ENCODE results near the gene DEPP1. TPM values are rescaled to one million over a fixed set of nuclear protein-coding genes. Genes with fewer than 3 reads are reported as not detected.
A peak's percentile ranks its signal among the peaks of the same experiment; 100 is the strongest.

DEPP1 gene
- total and polyA plus RNA-seq, 7 donors = 16.0 to 294 (median 53.7) TPM

- peaks cover 0 to 42% (median 27%) of the 10 kb centered on the region in 4 donors for H3K4me1 ChIP-seq
- H3K36me3 ChIP-seq = peaks cover 3 to 35% (median 11%) of the 10 kb centered on the region in 4 donors
- no peaks in the 10 kb centered on the region for H3K27me3 ChIP-seq
- H3K9me3 ChIP-seq = no peaks in the 10 kb centered on the region
- peak overlapping the region in 1 of 4 donors; percentile 93 for H3K27ac ChIP-seq
- TF ChIP-seq POLR2AphosphoS5 (IDR thresholded peaks at IDR 0.05) = no peak
- TF ChIP-seq CTCF (IDR thresholded peaks at IDR 0.05) = no peak
- TF ChIP-seq EP300 (IDR thresholded peaks at IDR 0.05) = no peak
- no peak for TF ChIP-seq POLR2A (IDR thresholded peaks at IDR 0.05)
- H3K4me3 ChIP-seq = no peak overlapping the region
- no peak for DNase-seq
- intact Hi-C loops (cut with DNase I) = no loop called here
- 97% methylated on average over 9 of the region's 9 CpGs for WGBS, 2 donors
Observed at GRCh38 chr10:44969854-44970253, 8.8 kb downstream of the DEPP1 start.

- H3K27me3 ChIP-seq = no peaks in the 10 kb centered on the region
- H3K36me3 ChIP-seq = peaks cover 3 to 35% (median 11%) of the 10 kb centered on the region in 4 donors
- H3K27ac ChIP-seq = peak overlapping the region; percentile 58 to 93 (median 75)
- intact Hi-C loops (cut with DNase I) = no loop called here
- no peak for TF ChIP-seq CTCF (IDR thresholded peaks at IDR 0.05)
- no peak for TF ChIP-seq EP300 (IDR thresholded peaks at IDR 0.05)
- no peak for TF ChIP-seq POLR2AphosphoS5 (IDR thresholded peaks at IDR 0.05)
- TF ChIP-seq POLR2A (IDR thresholded peaks at IDR 0.05) = no peak
- peak; percentile 62 for DNase-seq
- H3K4me1 ChIP-seq = peaks cover 0 to 42% (median 24%) of the 10 kb centered on the region in 4 donors
- peak overlapping the region in 1 of 4 donors; percentile 8 for H3K4me3 ChIP-seq
- 64 to 85% methylated on average over 11 of the region's 11 CpGs for WGBS, 2 donors
- H3K9me3 ChIP-seq = no peaks in the 10 kb centered on the region
Observed at GRCh38 chr10:44968500-44969400, 9.9 kb downstream of the DEPP1 start.

- 39 to 74% methylated on average over 3 of the region's 3 CpGs for WGBS, 2 donors
- TF ChIP-seq CTCF (IDR thresholded peaks at IDR 0.05) = no peak
- TF ChIP-seq POLR2AphosphoS5 (IDR thresholded peaks at IDR 0.05) = peak in 1 of 4 donors; percentile 39
- no peak for TF ChIP-seq EP300 (IDR thresholded peaks at IDR 0.05)
- no peak for TF ChIP-seq POLR2A (IDR thresholded peaks at IDR 0.05)
- Histone ChIP-seq H3K4me3 (peak overlapping the region in 1 of 4 donors; percentile 8), H3K9me3 (no peaks in the 10 kb centered on the region), H3K36me3 (peaks cover 3 to 34% (median 11%) of the 10 kb centered on the region in 4 donors), H3K4me1 (peaks cover 0 to 47% (median 19%) of the 10 kb centered on the region in 4 donors), H3K27ac (peak overlapping the region; percentile 58 to 93 (median 75)), H3K27me3 (no peaks in the 10 kb centered on the region)
- intact Hi-C loops (cut with DNase I) = no loop called here
- peak; percentile 83 for DNase-seq
Observed at GRCh38 chr10:44968091-44968490, 10.5 kb downstream of the DEPP1 start.

GRCh38 chr10:44967616-44968015 lies 11.0 kb downstream of the DEPP1 start:
- Histone ChIP-seq H3K27ac (peak overlapping the region; percentile 58 to 93 (median 75)), H3K36me3 (peaks cover 0 to 29% (median 11%) of the 10 kb centered on the region in 4 donors), H3K9me3 (no peaks in the 10 kb centered on the region), H3K27me3 (no peaks in the 10 kb centered on the region), H3K4me3 (peak overlapping the region in 1 of 4 donors; percentile 8), H3K4me1 (peaks cover 0 to 51% (median 17%) of the 10 kb centered on the region in 4 donors)
- no peak for TF ChIP-seq CTCF (IDR thresholded peaks at IDR 0.05)
- no peak for TF ChIP-seq EP300 (IDR thresholded peaks at IDR 0.05)
- no peak for TF ChIP-seq POLR2AphosphoS5 (IDR thresholded peaks at IDR 0.05)
- TF ChIP-seq POLR2A (IDR thresholded peaks at IDR 0.05) = no peak
- WGBS, 2 donors = 66 to 81% methylated on average over 4 of the region's 4 CpGs
- DNase-seq = peak; percentile 76
- intact Hi-C loops (cut with DNase I) = no loop called here
